ENCODE data around the gene NUDT14.

Gene NUDT14

DNA sequence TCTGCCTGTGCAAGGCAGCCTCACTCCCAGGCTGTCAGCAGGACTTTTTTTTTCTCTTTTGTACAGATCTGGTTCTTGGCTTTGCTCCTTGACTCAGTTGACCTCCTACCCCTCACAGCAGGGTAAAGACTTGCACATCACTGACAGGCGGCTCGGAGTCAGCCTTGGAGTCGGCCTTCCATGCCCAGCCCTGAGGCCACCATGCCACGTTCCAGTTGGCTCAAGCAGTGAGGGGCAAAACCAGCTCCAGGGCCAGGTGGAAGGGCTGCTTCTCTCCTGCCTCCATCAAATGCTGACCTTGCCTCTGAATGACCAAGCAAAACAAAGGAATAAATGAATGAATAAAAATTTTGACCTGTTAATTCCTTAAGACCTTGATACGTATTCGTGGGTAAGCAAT is 40.1 kb downstream of the NUDT14 start:
- Histone ChIP-seq H3K27ac (ENCODE audit: low read depth in 2 of 2, low read length in 2 of 2) (no peak overlapping the region), H3K4me3 (ENCODE audit: low read length in 2 of 2) (no peak overlapping the region), H3K9me3 (ENCODE audit: control insufficient read depth in 2 of 2, low read length in 2 of 2) (peaks cover 0 to 8% of the 10 kb centered on the region in 2 donors), H3K9ac (ENCODE audit: low read depth in 1 of 2, low read length in 2 of 2) (no peak overlapping the region), H3K36me3 (ENCODE audit: control insufficient read depth in 2 of 2, insufficient read depth in 2 of 2, low read length in 2 of 2) (no peaks in the 10 kb centered on the region), H3K4me1 (ENCODE audit: control insufficient read depth in 2 of 2, insufficient read depth in 2 of 2, low read length in 2 of 2) (no peaks in the 10 kb centered on the region), H3K27me3 (ENCODE audit: control insufficient read depth in 2 of 2, insufficient read depth in 2 of 2, low read length in 2 of 2) (no peaks in the 10 kb centered on the region)

- H3K9me3 ChIP-seq (ENCODE audit: control insufficient read depth in 2 of 2, low read length in 2 of 2): peaks cover 0 to 8% of the 10 kb centered on the region in 2 donors
- H3K4me1 ChIP-seq (ENCODE audit: control insufficient read depth in 2 of 2, insufficient read depth in 2 of 2, low read length in 2 of 2): no peaks in the 10 kb centered on the region
- H3K27ac ChIP-seq (ENCODE audit: low read depth in 2 of 2, low read length in 2 of 2): no peak overlapping the region
- no peak overlapping the region for H3K9ac ChIP-seq (ENCODE audit: low read depth in 1 of 2, low read length in 2 of 2)
- no peaks in the 10 kb centered on the region for H3K36me3 ChIP-seq (ENCODE audit: control insufficient read depth in 2 of 2, insufficient read depth in 2 of 2, low read length in 2 of 2)
- no peaks in the 10 kb centered on the region for H3K27me3 ChIP-seq (ENCODE audit: control insufficient read depth in 2 of 2, insufficient read depth in 2 of 2, low read length in 2 of 2)
- H3K4me3 ChIP-seq (ENCODE audit: low read length in 2 of 2): no peak overlapping the region
Measured at GRCh38 chr14:105140581-105140980, 40.5 kb downstream of the NUDT14 start.

DNA sequence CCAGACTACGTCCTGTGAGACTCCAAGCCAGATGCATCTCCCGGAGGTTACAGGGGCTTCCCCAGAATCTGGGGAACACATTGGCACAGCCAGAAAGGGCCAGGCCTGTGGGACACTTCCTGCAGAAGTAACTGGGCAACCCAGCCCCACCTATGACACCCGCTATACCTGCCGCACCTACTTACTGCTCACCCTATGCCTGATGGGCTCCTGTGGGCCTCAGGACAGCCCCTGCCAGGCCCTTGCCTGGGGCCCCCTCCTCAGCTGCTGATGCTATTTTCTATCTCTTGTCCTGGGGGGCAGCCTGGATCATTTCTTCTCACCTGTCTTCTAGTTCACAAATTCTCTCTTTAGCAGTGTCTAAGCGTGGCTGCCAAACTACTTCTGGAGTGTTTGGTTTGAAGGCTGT is 41.3 kb downstream of the NUDT14 start:
- Histone ChIP-seq H3K4me1 (ENCODE audit: control insufficient read depth in 2 of 2, insufficient read depth in 2 of 2, low read length in 2 of 2) (no peaks in the 10 kb centered on the region), H3K36me3 (ENCODE audit: control insufficient read depth in 2 of 2, insufficient read depth in 2 of 2, low read length in 2 of 2) (no peaks in the 10 kb centered on the region), H3K27me3 (ENCODE audit: control insufficient read depth in 2 of 2, insufficient read depth in 2 of 2, low read length in 2 of 2) (no peaks in the 10 kb centered on the region), H3K9me3 (ENCODE audit: control insufficient read depth in 2 of 2, low read length in 2 of 2) (peaks cover 0 to 8% of the 10 kb centered on the region in 2 donors), H3K9ac (ENCODE audit: low read depth in 1 of 2, low read length in 2 of 2) (no peak overlapping the region), H3K27ac (ENCODE audit: low read depth in 2 of 2, low read length in 2 of 2) (no peak overlapping the region), H3K4me3 (ENCODE audit: low read length in 2 of 2) (no peak overlapping the region)

DNA sequence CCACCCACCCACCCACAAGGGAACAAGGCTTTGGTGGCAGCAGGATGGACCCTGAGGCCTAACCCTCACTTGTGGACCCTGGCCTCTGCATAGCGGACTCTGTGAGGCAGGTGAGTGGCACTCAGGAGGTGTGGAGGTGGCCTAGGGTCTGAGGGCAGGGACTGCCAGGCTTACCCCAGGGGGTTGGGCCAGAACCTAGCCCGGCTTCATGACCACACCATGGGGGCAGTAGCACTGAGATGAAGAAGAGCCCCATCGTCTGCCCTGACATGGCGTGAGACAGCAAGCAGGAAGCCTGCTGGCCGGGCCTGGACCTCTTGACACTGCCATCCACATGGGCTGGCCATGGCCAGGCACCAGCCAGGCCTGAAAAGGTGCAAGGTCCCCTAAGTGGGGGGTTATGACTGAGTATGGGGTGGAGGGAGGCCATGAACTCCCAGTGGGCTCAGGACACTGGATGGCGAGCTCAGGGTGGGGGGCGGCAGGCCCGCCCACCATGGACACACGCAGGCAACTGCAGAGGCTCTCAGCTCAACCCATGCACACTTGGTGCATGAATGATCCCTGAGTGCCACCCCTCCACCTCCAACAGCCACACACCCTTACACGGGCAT is 41.8 kb downstream of the NUDT14 start:
- peaks cover 0 to 8% of the 10 kb centered on the region in 2 donors for H3K9me3 ChIP-seq (ENCODE audit: control insufficient read depth in 2 of 2, low read length in 2 of 2)
- no peaks in the 10 kb centered on the region for H3K4me1 ChIP-seq (ENCODE audit: control insufficient read depth in 2 of 2, insufficient read depth in 2 of 2, low read length in 2 of 2)
- no peak overlapping the region for H3K4me3 ChIP-seq (ENCODE audit: low read length in 2 of 2)
- H3K27me3 ChIP-seq (ENCODE audit: control insufficient read depth in 2 of 2, insufficient read depth in 2 of 2, low read length in 2 of 2): no peaks in the 10 kb centered on the region
- no peaks in the 10 kb centered on the region for H3K36me3 ChIP-seq (ENCODE audit: control insufficient read depth in 2 of 2, insufficient read depth in 2 of 2, low read length in 2 of 2)
- H3K9ac ChIP-seq (ENCODE audit: low read depth in 1 of 2, low read length in 2 of 2): no peak overlapping the region
- H3K27ac ChIP-seq (ENCODE audit: low read depth in 2 of 2, low read length in 2 of 2): no peak overlapping the region

GRCh38 chr14:105138551-105139111 is 42.5 kb downstream of the NUDT14 start:
- Histone ChIP-seq H3K27ac (ENCODE audit: low read depth in 2 of 2, low read length in 2 of 2) (no peak overlapping the region), H3K36me3 (ENCODE audit: control insufficient read depth in 2 of 2, insufficient read depth in 2 of 2, low read length in 2 of 2) (no peaks in the 10 kb centered on the region), H3K4me3 (ENCODE audit: low read length in 2 of 2) (no peak overlapping the region), H3K4me1 (ENCODE audit: control insufficient read depth in 2 of 2, insufficient read depth in 2 of 2, low read length in 2 of 2) (no peaks in the 10 kb centered on the region), H3K9me3 (ENCODE audit: control insufficient read depth in 2 of 2, low read length in 2 of 2) (peaks cover 0 to 8% of the 10 kb centered on the region in 2 donors), H3K27me3 (ENCODE audit: control insufficient read depth in 2 of 2, insufficient read depth in 2 of 2, low read length in 2 of 2) (no peaks in the 10 kb centered on the region), H3K9ac (ENCODE audit: low read depth in 1 of 2, low read length in 2 of 2) (no peak overlapping the region)

DNA sequence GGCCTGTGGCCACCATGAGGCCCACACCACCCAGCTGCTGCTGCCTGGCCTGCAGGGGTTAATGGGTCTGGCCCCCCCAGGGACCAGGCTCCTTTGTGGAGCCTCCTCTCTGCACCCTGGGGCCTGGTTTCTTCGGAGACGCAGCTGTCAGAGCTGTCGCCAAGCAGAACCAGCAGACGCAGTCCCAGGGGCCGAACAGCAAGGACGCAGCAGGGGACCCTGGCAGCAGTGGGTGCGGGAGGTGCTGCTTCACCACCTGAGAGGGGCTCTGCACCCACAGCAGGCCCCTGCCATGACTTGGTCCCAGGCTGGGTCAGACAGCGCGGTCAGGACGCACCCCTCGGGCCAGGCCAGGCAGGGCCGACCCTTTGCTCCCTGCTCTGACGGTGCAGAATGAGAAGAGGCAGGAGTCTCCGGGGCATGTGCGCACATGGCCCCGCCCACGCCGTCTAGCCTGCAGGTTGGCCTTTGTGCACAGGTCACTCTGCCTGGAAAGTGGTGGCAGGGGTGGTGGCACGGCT is 43.0 kb downstream of the NUDT14 start:
- H3K27ac ChIP-seq (ENCODE audit: low read depth in 2 of 2, low read length in 2 of 2): no peak overlapping the region
- no peaks in the 10 kb centered on the region for H3K36me3 ChIP-seq (ENCODE audit: control insufficient read depth in 2 of 2, insufficient read depth in 2 of 2, low read length in 2 of 2)
- no peak overlapping the region for H3K9ac ChIP-seq (ENCODE audit: low read depth in 1 of 2, low read length in 2 of 2)
- peaks cover 0 to 8% of the 10 kb centered on the region in 2 donors for H3K9me3 ChIP-seq (ENCODE audit: control insufficient read depth in 2 of 2, low read length in 2 of 2)
- H3K27me3 ChIP-seq (ENCODE audit: control insufficient read depth in 2 of 2, insufficient read depth in 2 of 2, low read length in 2 of 2): no peaks in the 10 kb centered on the region
- no peak overlapping the region for H3K4me3 ChIP-seq (ENCODE audit: low read length in 2 of 2)
- H3K4me1 ChIP-seq (ENCODE audit: control insufficient read depth in 2 of 2, insufficient read depth in 2 of 2, low read length in 2 of 2): no peaks in the 10 kb centered on the region

- H3K9me3 ChIP-seq (ENCODE audit: control insufficient read depth in 2 of 2, low read length in 2 of 2): peaks cover 0 to 8% of the 10 kb centered on the region in 2 donors
- no peaks in the 10 kb centered on the region for H3K27me3 ChIP-seq (ENCODE audit: control insufficient read depth in 2 of 2, insufficient read depth in 2 of 2, low read length in 2 of 2)
- H3K9ac ChIP-seq (ENCODE audit: low read depth in 1 of 2, low read length in 2 of 2): no peak overlapping the region
- H3K36me3 ChIP-seq (ENCODE audit: control insufficient read depth in 2 of 2, insufficient read depth in 2 of 2, low read length in 2 of 2): no peaks in the 10 kb centered on the region
- no peak overlapping the region for H3K4me3 ChIP-seq (ENCODE audit: low read length in 2 of 2)
- H3K27ac ChIP-seq (ENCODE audit: low read depth in 2 of 2, low read length in 2 of 2): no peak overlapping the region
- H3K4me1 ChIP-seq (ENCODE audit: control insufficient read depth in 2 of 2, insufficient read depth in 2 of 2, low read length in 2 of 2): no peaks in the 10 kb centered on the region
Measured at GRCh38 chr14:105137481-105138020, 43.6 kb downstream of the NUDT14 start.

DNA sequence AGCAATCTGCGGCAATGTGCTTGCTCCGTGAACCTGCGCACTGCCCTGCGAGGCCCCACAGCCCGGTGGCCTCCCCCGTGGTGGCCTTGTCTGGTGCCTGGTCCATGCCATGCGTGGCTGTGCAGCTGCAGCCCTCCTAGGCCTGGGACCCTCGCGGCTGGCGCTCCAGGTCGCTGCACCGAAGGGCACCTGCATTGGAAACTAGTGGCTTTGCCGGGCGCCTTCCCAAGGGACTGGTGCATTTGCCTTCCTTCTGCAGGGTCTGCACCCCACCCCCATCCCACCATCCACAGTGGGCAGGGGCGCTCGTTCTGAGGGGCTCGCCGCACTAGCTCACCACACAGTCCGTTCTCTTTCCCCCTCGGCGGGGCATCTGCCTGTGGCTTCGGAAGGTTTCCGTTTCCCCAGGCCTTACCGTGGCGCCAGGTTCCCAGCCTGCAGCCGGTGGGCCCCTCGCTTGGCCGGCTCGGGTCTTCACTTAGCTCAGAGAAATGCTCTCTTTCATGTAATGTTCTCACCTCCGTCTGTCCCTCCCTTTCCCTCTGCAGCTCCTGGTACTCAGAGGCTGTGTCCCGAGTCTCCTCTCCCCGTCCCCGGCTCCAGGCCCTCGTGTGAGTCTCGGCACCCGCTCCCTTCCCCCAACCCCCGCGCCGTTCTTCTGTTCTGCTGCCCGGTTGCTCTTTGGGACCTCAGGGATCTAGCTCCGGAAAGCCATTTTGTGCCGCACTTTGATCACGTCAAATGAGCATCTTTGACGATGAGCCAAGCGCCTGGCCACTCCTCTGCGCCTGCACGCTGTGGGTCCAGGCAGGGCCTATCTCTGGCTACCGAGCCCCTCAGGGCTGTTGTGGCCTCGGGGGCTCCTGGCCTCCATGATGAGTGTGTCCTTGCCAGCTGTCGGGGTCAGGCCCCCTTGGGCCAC is 44.5 kb downstream of the NUDT14 start:
- H3K4me3 ChIP-seq (ENCODE audit: low read length in 2 of 2): no peak overlapping the region
- H3K27me3 ChIP-seq (ENCODE audit: control insufficient read depth in 2 of 2, insufficient read depth in 2 of 2, low read length in 2 of 2): no peaks in the 10 kb centered on the region
- H3K27ac ChIP-seq (ENCODE audit: low read depth in 2 of 2, low read length in 2 of 2): no peak overlapping the region
- no peaks in the 10 kb centered on the region for H3K36me3 ChIP-seq (ENCODE audit: control insufficient read depth in 2 of 2, insufficient read depth in 2 of 2, low read length in 2 of 2)
- H3K9me3 ChIP-seq (ENCODE audit: control insufficient read depth in 2 of 2, low read length in 2 of 2): peaks cover 0 to 8% of the 10 kb centered on the region in 2 donors
- H3K9ac ChIP-seq (ENCODE audit: low read depth in 1 of 2, low read length in 2 of 2): no peak overlapping the region
- H3K4me1 ChIP-seq (ENCODE audit: control insufficient read depth in 2 of 2, insufficient read depth in 2 of 2, low read length in 2 of 2): no peaks in the 10 kb centered on the region

DNA sequence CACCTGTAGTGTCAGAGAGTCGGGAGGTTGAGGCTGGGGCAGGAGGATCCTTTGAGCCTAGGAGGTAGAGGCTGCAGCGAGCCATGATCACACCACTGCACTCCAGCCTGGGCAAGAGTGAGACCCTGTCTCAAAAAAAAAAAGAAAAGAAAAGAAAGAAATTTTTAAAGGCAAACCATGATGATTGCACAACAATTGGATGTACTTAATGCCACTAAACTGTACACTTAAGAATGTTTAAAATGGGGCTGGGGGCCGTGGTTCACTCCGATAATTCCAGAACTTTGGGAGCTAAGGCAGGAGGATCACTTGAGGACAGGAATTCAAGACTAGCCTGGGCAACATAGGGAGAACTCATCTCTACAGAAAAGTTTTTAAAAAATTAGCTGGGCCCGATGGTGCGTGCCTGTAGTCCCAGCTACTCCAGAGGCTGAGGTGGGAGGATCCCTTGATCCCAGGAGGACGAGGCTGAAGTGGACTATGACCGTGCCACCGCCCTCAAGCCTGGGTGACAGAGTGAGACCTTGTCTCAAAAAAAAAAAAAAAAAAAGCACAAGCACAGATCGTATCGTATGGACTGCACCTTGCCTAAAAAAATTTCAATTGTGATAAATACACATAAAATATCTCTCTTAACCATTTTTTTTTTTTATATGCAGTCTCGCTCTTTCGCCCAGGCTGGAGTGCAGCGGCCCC is 45.3 kb downstream of the NUDT14 start:
- H3K4me3 ChIP-seq (ENCODE audit: low read length in 2 of 2): no peak overlapping the region
- peaks cover 0 to 8% of the 10 kb centered on the region in 2 donors for H3K9me3 ChIP-seq (ENCODE audit: control insufficient read depth in 2 of 2, low read length in 2 of 2)

More for the DNA sequence above, 45.3 kb downstream of the NUDT14 start:
- Histone ChIP-seq H3K27me3 (ENCODE audit: control insufficient read depth in 2 of 2, insufficient read depth in 2 of 2, low read length in 2 of 2) (no peaks in the 10 kb centered on the region), H3K27ac (ENCODE audit: low read depth in 2 of 2, low read length in 2 of 2) (no peak overlapping the region), H3K36me3 (ENCODE audit: control insufficient read depth in 2 of 2, insufficient read depth in 2 of 2, low read length in 2 of 2) (no peaks in the 10 kb centered on the region), H3K4me1 (ENCODE audit: control insufficient read depth in 2 of 2, insufficient read depth in 2 of 2, low read length in 2 of 2) (no peaks in the 10 kb centered on the region), H3K9ac (ENCODE audit: low read depth in 1 of 2, low read length in 2 of 2) (no peak overlapping the region)
